Measurements from ENCODE around the gene MYLK2.
A peak's percentile ranks its signal among the peaks of the same experiment; 100 is the strongest.
"Not testable (repeated sequence)": the region's sequence is repeated elsewhere in the genome, so short reads cannot be mapped to it uniquely, and the experiment has no call there.

Gene MYLK2

GRCh38 chr20:31819083-31819784 is at the start of gene MYLK2:
Gene MYLK2 (plus strand): TSS chr20:31819356. CDS start chr20:31819581, 225 bp downstream.
- DNase-seq: no peak

- no peak for DNase-seq
These were observed 49.5 kb upstream of the MYLK2 start for GRCh38 chr20:31769681-31770080.

GRCh38 chr20:31770243-31770642 is 48.9 kb upstream of the MYLK2 start:
- DNase-seq: peak; percentile 22

- DNase-seq: no peak
These were observed 44.7 kb upstream of the MYLK2 start for GRCh38 chr20:31774408-31774807.

- DNase-seq: no peak
These were observed 38.3 kb upstream of the MYLK2 start for GRCh38 chr20:31780839-31781238.

- no peak for DNase-seq
These were observed 37.2 kb upstream of the MYLK2 start for GRCh38 chr20:31781945-31782344.

- DNase-seq: no peak
These were observed 34.7 kb upstream of the MYLK2 start for GRCh38 chr20:31784354-31785044.

- no peak for DNase-seq
These were observed 34.1 kb upstream of the MYLK2 start for GRCh38 chr20:31785089-31785488.

GRCh38 chr20:31788578-31788977 is 30.6 kb upstream of the MYLK2 start:
- no peak for DNase-seq

- no peak for DNase-seq
These were observed 28.8 kb upstream of the MYLK2 start for GRCh38 chr20:31790401-31790800.

GRCh38 chr20:31797364-31797763 is 21.8 kb upstream of the MYLK2 start:
- DNase-seq: no peak

GRCh38 chr20:31801508-31801907 is 17.6 kb upstream of the MYLK2 start:
- DNase-seq: no peak

- no peak for DNase-seq
These were observed 15.4 kb upstream of the MYLK2 start for GRCh38 chr20:31803552-31804291.

- no peak for DNase-seq
These were observed 12.4 kb upstream of the MYLK2 start for GRCh38 chr20:31806564-31807355.

- DNase-seq: no peak
These were observed 10.7 kb upstream of the MYLK2 start for GRCh38 chr20:31808481-31808880.

GRCh38 chr20:31809661-31810060 is 9.5 kb upstream of the MYLK2 start:
- DNase-seq: no peak

GRCh38 chr20:31811198-31811597 is 8.0 kb upstream of the MYLK2 start:
- DNase-seq: no peak

GRCh38 chr20:31811796-31812728 is 7.1 kb upstream of the MYLK2 start:
- DNase-seq: no peak

GRCh38 chr20:31813611-31814010 is 5.5 kb upstream of the MYLK2 start:
- DNase-seq: no peak

- not testable (repeated sequence) for DNase-seq
These were observed 5.0 kb upstream of the MYLK2 start for GRCh38 chr20:31814142-31814541.

GRCh38 chr20:31815408-31816188 is 3.6 kb upstream of the MYLK2 start:
- no peak for DNase-seq
